HUES48 (cell line): ENCODE results near the gene ATG2B.

Source experiments
- H3K27ac ChIP-seq: one replicate; pipeline ENCODE4 v1.7.0; 2013; ENCODE audit warnings: low read depth, low read length, inconsistent platforms
- H3K27me3 ChIP-seq: 2 replicates; pipeline ENCODE4 v1.6.1; 2013; ENCODE audit warnings: mild to moderate bottlenecking, low read length; ENCODE audit not compliant: control insufficient read depth, insufficient read depth
- H3K36me3 ChIP-seq: 2 replicates; pipeline ENCODE4 v1.6.1; 2013; ENCODE audit warnings: low read length; ENCODE audit not compliant: control insufficient read depth, insufficient read depth
- H3K4me1 ChIP-seq: 2 replicates; pipeline ENCODE4 v1.6.1; 2013; ENCODE audit warnings: mild to moderate bottlenecking, low read length; ENCODE audit not compliant: control insufficient read depth, insufficient read depth
- H3K4me3 ChIP-seq: 2 replicates; pipeline ENCODE4 v1.5.1; 2013; ENCODE audit warnings: mild to moderate bottlenecking, low read depth, low read length
- H3K9ac ChIP-seq: 2 replicates; pipeline ENCODE4 v1.6.1; 2013; ENCODE audit warnings: mild to moderate bottlenecking, low read depth, low read length, moderate library complexity
- H3K9me3 ChIP-seq: 2 replicates; pipeline ENCODE4 v1.6.1; 2013; ENCODE audit warnings: low read length; ENCODE audit not compliant: control insufficient read depth, insufficient read depth

Gene ATG2B

DNA sequence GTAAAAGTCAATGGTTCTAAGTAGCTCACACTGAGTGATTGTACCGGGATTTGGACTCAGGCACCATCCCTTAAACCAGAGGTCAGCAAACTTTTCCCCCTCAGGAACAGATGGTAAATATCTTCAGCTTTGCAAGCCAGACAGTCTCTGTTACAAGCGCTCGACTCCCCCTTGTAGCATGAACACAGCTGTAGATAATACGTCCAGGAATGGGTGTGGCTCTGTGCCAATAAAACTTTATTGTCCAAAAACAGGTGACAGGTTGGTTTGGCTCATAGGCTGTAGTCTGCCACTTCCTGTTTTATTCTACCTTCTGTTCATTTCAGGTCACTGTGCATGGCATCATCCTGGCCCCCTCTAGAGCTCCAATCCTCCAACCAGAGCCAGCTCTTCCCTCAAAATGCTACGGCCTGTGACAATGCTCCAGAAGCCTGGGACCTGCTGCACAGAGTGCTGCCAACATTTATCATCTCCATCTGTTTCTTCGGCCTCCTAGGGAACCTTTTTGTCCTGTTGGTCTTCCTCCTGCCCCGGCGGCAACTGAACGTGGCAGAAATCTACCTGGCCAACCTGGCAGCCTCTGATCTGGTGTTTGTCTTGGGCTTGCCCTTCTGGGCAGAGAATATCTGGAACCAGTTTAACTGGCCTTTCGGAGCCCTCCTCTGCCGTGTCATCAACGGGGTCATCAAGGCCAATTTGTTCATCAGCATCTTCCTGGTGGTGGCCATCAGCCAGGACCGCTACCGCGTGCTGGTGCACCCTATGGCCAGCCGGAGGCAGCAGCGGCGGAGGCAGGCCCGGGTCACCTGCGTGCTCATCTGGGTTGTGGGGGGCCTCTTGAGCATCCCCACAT is 99.6 kb downstream of the ATG2B start:
- Histone ChIP-seq H3K27me3 (no peaks in the 10 kb centered on the region), H3K9me3 (no peaks in the 10 kb centered on the region), H3K4me1 (no peaks in the 10 kb centered on the region), H3K4me3 (no peak overlapping the region), H3K27ac (no peak overlapping the region), H3K9ac (no peak overlapping the region), H3K36me3 (no peaks in the 10 kb centered on the region)

- Histone ChIP-seq H3K27me3 (no peaks in the 10 kb centered on the region), H3K4me3 (no peak overlapping the region), H3K9me3 (no peaks in the 10 kb centered on the region), H3K36me3 (no peaks in the 10 kb centered on the region), H3K4me1 (no peaks in the 10 kb centered on the region), H3K9ac (no peak overlapping the region), H3K27ac (no peak overlapping the region)
Observed at GRCh38 chr14:96261772-96262655, 101.1 kb downstream of the ATG2B start.

DNA sequence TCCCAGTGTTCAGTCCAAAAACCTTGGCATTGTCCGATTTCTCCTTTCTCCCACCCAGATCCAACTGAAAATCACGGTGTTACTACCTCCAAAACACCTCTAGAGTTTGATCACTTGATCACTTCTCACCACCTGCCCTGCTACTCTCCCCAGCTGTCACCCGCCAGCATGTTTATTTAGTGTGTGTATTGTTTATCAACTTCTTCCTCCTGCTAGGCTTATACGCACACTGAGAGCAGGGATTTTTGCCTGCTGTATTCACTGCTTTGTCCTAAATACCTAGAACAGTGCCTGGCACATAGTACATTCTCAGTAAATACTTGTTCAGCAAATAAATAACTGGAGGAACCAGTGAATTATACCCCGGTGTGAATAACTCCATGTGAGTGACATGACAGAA is 102.1 kb downstream of the ATG2B start:
- Histone ChIP-seq H3K36me3 (no peaks in the 10 kb centered on the region), H3K4me1 (no peaks in the 10 kb centered on the region)

DNA sequence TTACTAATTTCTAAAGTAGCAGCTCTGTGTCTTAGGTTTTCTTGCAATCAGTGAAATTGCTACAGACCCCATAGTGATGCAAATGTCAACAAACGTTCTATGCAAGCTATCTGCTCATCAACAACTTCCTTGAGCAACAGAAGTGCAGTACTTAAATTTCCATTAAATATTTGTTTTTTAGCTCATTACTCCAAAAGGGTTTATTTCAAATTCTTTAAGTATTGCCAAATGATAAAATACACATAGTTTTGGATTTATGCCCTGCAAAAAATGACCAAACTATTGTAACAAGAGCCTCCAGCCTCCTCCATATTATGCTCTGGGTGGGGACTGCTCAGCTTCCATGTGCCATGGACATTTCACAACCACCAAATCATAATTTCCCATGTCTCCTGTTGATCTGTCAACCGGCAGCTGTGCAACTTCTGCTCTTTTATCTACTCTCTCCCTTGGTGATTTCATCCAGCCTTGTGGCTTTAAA is 102.8 kb downstream of the ATG2B start:
- H3K9me3 ChIP-seq: no peaks in the 10 kb centered on the region
- H3K27me3 ChIP-seq: no peaks in the 10 kb centered on the region
- H3K36me3 ChIP-seq: no peaks in the 10 kb centered on the region
- H3K27ac ChIP-seq: no peak overlapping the region
- no peaks in the 10 kb centered on the region for H3K4me1 ChIP-seq
- no peak overlapping the region for H3K4me3 ChIP-seq
- H3K9ac ChIP-seq: no peak overlapping the region

More for the DNA sequence above, 102.1 kb downstream of the ATG2B start:
- H3K9ac ChIP-seq: no peak overlapping the region
- no peaks in the 10 kb centered on the region for H3K27me3 ChIP-seq
- no peak overlapping the region for H3K27ac ChIP-seq
- no peaks in the 10 kb centered on the region for H3K9me3 ChIP-seq
- no peak overlapping the region for H3K4me3 ChIP-seq

- no peak overlapping the region for H3K9ac ChIP-seq
- H3K27ac ChIP-seq: no peak overlapping the region
- no peaks in the 10 kb centered on the region for H3K4me1 ChIP-seq
- H3K36me3 ChIP-seq: no peaks in the 10 kb centered on the region
- H3K4me3 ChIP-seq: no peak overlapping the region
- H3K9me3 ChIP-seq: no peaks in the 10 kb centered on the region
- H3K27me3 ChIP-seq: no peaks in the 10 kb centered on the region
Observed at GRCh38 chr14:96257900-96258299, 105.2 kb downstream of the ATG2B start.

DNA sequence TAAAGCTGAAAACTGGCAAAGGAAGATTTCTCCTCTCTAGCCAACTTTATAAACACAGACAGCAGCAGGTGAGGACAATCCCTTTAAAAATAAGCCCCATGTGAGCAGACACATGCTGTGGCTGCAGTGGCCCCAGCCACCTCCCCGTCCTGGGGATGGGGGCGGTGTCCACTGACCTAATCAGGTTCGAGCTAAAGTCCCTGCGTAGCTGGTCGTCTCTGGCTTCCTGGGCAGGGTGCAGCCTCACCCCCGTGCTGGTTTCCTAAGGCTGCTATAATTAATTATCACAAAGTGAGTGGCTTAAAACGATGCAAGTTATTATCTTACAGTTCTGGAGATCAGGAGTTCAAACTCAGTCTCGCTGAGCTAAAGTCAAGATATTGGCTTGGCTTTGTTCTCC is 106.1 kb downstream of the ATG2B start:
- H3K27me3 ChIP-seq: no peaks in the 10 kb centered on the region
- no peaks in the 10 kb centered on the region for H3K36me3 ChIP-seq
- H3K4me3 ChIP-seq: no peak overlapping the region
- H3K4me1 ChIP-seq: no peaks in the 10 kb centered on the region
- no peaks in the 10 kb centered on the region for H3K9me3 ChIP-seq
- no peak overlapping the region for H3K27ac ChIP-seq
- H3K9ac ChIP-seq: no peak overlapping the region

DNA sequence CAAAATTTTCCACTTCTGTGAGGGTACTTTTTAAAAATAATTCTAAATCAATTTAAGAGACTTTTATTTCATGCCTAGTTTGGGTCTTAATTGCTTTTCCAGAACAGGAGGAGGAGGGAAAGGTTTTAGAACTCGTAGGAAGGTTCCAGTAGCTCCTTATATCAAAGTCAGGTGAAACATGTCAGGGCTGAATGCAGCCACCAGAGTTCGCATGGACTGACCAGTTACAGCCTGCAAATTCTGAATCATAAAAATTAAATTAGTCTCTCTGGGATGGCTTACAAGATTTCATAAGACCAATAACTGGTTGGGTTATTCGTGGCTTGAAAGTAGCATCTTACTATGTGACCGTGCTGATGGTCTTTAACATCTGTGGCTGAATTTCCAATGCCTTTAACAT is 106.7 kb downstream of the ATG2B start:
- H3K9ac ChIP-seq: no peak overlapping the region
- no peaks in the 10 kb centered on the region for H3K4me1 ChIP-seq
- no peaks in the 10 kb centered on the region for H3K36me3 ChIP-seq
- H3K4me3 ChIP-seq: no peak overlapping the region
- H3K9me3 ChIP-seq: no peaks in the 10 kb centered on the region
- H3K27ac ChIP-seq: no peak overlapping the region
- no peaks in the 10 kb centered on the region for H3K27me3 ChIP-seq

DNA sequence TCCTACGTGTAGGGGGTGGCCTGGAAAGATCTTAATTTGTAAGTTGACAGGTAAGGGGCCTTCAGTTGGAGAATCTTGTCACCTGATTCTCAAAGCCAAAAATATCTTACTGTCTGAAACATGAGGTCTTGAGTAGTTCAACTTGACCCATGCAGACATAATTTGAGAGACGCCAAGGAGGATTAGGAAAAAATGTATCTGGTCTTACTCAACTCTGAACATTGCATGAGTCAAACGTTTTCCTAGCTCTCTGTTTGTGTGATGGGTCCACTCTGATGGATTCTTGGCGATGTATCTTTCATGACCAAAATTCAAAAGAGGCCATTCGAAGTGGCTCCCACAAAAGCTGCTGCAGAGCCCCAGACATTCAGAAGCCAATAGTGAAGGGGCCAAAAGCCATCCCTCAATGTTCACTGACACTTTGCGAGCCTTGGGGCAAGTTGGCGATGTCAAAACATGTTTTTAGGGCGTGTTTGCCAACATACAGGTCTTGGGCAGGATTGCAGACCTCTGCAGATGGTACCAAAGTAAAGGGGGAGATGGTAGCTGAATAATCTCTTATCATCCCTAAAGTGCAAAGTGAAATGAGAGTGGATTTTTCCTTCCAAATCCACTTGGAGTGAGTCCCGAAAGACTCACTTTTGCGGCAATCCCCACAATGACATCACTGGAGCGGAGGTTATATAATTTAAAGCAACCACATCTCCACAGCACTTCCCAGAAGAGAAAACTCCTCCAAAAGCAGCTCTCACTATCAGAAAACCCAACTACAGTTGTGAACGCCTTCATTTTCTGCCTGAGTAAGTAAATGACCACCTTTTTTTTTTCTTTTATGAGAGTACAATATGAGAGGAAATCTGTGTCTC is 107.4 kb downstream of the ATG2B start, which contains the start of gene BDKRB1:
Gene BDKRB1, plus strand, starts transcription at position 710 of the 866 bp plus-strand sequence. CDS start 7,473 bp downstream, outside the sequence.
- Histone ChIP-seq H3K4me3 (no peak within 1 kb of the TSS), H3K9ac (no peak within 1 kb of the TSS), H3K27ac (no peak within 1 kb of the TSS), H3K4me1 (peaks cover 5% of the 10 kb centered on the region; the same call in 1 of the 2 replicates), H3K27me3 (no peaks in the 10 kb centered on the region), H3K9me3 (no peaks in the 10 kb centered on the region), H3K36me3 (no peaks in the 10 kb centered on the region)

GRCh38 chr14:96254687-96255086 is 108.5 kb downstream of the ATG2B start:
- no peak overlapping the region for H3K9ac ChIP-seq
- H3K9me3 ChIP-seq: no peaks in the 10 kb centered on the region
- no peak overlapping the region for H3K27ac ChIP-seq
- H3K4me1 ChIP-seq: peaks cover 9% of the 10 kb centered on the region; the same call in 1 of the 2 replicates
- H3K4me3 ChIP-seq: no peak overlapping the region
- H3K27me3 ChIP-seq: no peaks in the 10 kb centered on the region
- H3K36me3 ChIP-seq: no peaks in the 10 kb centered on the region

GRCh38 chr14:96252999-96253539 is 110.1 kb downstream of the ATG2B start:
- no peak overlapping the region for H3K27ac ChIP-seq
- H3K4me1 ChIP-seq: peaks cover 9% of the 10 kb centered on the region; the same call in 1 of the 2 replicates
- no peak overlapping the region for H3K4me3 ChIP-seq

More at GRCh38 chr14:96252999-96253539, 110.1 kb downstream of the ATG2B start:
- H3K9ac ChIP-seq: no peak overlapping the region
- no peaks in the 10 kb centered on the region for H3K27me3 ChIP-seq
- no peaks in the 10 kb centered on the region for H3K36me3 ChIP-seq
- no peaks in the 10 kb centered on the region for H3K9me3 ChIP-seq
